Measurements from ENCODE around the gene TLE2. TPM values are rescaled to one million over a fixed set of nuclear protein-coding genes. Genes with fewer than 3 reads are reported as not detected.

Gene TLE2
- total RNA-seq, 1 experiment from 2014 or later: 35.6 TPM

DNA sequence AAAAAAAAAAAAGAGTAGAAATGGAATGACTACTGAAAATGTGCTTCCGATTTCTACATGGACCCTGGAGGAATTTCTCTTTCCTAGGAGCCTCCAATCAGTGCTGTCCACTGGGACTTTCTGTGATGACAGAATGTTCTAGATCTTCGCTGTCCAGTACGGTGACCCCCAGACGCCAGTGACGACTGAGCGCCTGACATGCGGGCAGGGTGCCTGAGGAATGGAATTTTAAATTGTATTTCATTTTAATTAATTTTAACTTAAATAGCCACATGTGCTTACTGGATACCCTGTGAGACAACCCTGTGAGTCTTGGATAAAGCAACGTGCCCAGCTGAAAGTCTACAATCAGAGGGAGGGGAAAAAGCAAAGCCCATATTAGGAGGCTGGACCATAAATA is 55.9 kb downstream of the TLE2 start:
- ChIA-PET POLR2A (no interaction called here), RAD21 (ENCODE audit: low non-redundant PET in 1 of 2, low total read pairs in 2 of 2, uncharacterized antibody in 2 of 2, unreplicated experiment in 2 of 2) (no interaction called here), CTCF (no interaction called here)
- intact Hi-C loops (cut with micrococcal nuclease): no loop called here
- Histone ChIP-seq H3K27me3 (ENCODE audit: insufficient read depth, low read length) (no peaks in the 10 kb centered on the region), H3K4me2 (ENCODE audit: low read length) (no peak overlapping the region), H3K4me1 (ENCODE audit: control insufficient read depth in 1 of 2, insufficient read depth in 2 of 2, low read length in 2 of 2) (peaks cover 13 to 23% of the 10 kb centered on the region in 2 experiments), H3K27ac (ENCODE audit: low read depth, low read length) (no peak overlapping the region), H3K36me3 (ENCODE audit: control insufficient read depth in 1 of 2, insufficient read depth in 2 of 2, low read length in 2 of 2) (no peaks in the 10 kb centered on the region), H3K9ac (ENCODE audit: low read length) (no peak overlapping the region), H3K4me3 (replicated peaks in 1 of 2; ENCODE audit: low read depth in 1 of 2, low read length in 2 of 2) (no peak overlapping the region), H3K9me3 (ENCODE audit: control insufficient read depth in 1 of 2, insufficient read depth in 1 of 2, low read depth in 1 of 2, low read length in 2 of 2) (no peaks in the 10 kb centered on the region), H3K79me2 (ENCODE audit: insufficient read depth, low read length) (no peaks in the 10 kb centered on the region), H2AFZ (ENCODE audit: low read depth, low read length, poor library complexity, severe bottlenecking) (no peak overlapping the region), H3K9me2 (ENCODE audit: insufficient read depth) (no peaks in the 10 kb centered on the region), H4K20me1 (ENCODE audit: insufficient read depth) (no peaks in the 10 kb centered on the region)
- no TSS peak for BruUV-seq (replicated peaks)
- DNase-seq (ENCODE audit: low read depth, low spot score): no peak
- TF ChIP-seq ZNF274 (IDR thresholded peaks at IDR 0.05; ENCODE audit: low read depth, low read length) (no peak), SP1 (IDR thresholded peaks at IDR 0.05; ENCODE audit: low read depth) (no peak), SRF (IDR thresholded peaks at IDR 0.05; ENCODE audit: low read depth) (no peak), ELF1 (IDR thresholded peaks at IDR 0.05; ENCODE audit: borderline replicate concordance, low read depth) (no peak), TCF7L2 (IDR thresholded peaks at IDR 0.05; ENCODE audit: borderline replicate concordance, extremely low read depth, insufficient read depth, insufficient read length) (no peak), SIN3A (IDR thresholded peaks at IDR 0.05; ENCODE audit: low read depth) (no peak), RAD21 (IDR thresholded peaks at IDR 0.05; ENCODE audit: low read depth) (no peak), EZH2 (IDR thresholded peaks at IDR 0.05) (no peak)
- TF ChIP-seq, protein P1, sequence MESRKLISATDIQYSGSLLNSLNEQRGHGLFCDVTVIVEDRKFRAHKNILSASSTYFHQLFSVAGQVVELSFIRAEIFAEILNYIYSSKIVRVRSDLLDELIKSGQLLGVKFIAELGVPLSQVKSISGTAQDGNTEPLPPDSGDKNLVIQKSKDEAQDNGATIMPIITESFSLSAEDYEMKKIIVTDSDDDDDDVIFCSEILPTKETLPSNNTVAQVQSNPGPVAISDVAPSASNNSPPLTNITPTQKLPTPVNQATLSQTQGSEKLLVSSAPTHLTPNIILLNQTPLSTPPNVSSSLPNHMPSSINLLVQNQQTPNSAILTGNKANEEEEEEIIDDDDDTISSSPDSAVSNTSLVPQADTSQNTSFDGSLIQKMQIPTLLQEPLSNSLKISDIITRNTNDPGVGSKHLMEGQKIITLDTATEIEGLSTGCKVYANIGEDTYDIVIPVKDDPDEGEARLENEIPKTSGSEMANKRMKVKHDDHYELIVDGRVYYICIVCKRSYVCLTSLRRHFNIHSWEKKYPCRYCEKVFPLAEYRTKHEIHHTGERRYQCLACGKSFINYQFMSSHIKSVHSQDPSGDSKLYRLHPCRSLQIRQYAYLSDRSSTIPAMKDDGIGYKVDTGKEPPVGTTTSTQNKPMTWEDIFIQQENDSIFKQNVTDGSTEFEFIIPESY (IDR thresholded peaks at IDR 0.05; ENCODE audit: extremely low read depth, insufficient replicate concordance, low read length): no peak
- TF ChIP-seq, protein P2, sequence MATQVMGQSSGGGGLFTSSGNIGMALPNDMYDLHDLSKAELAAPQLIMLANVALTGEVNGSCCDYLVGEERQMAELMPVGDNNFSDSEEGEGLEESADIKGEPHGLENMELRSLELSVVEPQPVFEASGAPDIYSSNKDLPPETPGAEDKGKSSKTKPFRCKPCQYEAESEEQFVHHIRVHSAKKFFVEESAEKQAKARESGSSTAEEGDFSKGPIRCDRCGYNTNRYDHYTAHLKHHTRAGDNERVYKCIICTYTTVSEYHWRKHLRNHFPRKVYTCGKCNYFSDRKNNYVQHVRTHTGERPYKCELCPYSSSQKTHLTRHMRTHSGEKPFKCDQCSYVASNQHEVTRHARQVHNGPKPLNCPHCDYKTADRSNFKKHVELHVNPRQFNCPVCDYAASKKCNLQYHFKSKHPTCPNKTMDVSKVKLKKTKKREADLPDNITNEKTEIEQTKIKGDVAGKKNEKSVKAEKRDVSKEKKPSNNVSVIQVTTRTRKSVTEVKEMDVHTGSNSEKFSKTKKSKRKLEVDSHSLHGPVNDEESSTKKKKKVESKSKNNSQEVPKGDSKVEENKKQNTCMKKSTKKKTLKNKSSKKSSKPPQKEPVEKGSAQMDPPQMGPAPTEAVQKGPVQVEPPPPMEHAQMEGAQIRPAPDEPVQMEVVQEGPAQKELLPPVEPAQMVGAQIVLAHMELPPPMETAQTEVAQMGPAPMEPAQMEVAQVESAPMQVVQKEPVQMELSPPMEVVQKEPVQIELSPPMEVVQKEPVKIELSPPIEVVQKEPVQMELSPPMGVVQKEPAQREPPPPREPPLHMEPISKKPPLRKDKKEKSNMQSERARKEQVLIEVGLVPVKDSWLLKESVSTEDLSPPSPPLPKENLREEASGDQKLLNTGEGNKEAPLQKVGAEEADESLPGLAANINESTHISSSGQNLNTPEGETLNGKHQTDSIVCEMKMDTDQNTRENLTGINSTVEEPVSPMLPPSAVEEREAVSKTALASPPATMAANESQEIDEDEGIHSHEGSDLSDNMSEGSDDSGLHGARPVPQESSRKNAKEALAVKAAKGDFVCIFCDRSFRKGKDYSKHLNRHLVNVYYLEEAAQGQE (IDR thresholded peaks at IDR 0.05; ENCODE audit: low read depth): no peak
- no peak for ATAC-seq

Data from HCT116 (cell line).